Measurements from ENCODE around the gene SAMD3.

- TF ChIP-seq POLR2A (IDR thresholded peaks at IDR 0.05; ENCODE audit: low read length) (no peak), GATA1 (IDR thresholded peaks at IDR 0.05; ENCODE audit: low read depth, low read length) (no peak)
These were observed 103.5 kb downstream of the SAMD3 start for GRCh38 chr6:130119211-130119610.
